CD4-positive, alpha-beta T cell treated with Interferon alpha-2 for 1 hour (primary cell): ENCODE measurements around the gene PLCXD3.

Experiments used
- DNase-seq, 2 donors: peaks; one replicate each; pipeline ENCODE4 v3.0.0-alpha.2; 2020 to 2022

PLCXD3 gene

GRCh38 chr5:41277476-41278245 lies 232.7 kb downstream of the PLCXD3 start:
- no peak for DNase-seq

GRCh38 chr5:41275813-41276512 lies 234.4 kb downstream of the PLCXD3 start:
- DNase-seq: no peak

- DNase-seq: peak in 1 of 2 donors; percentile 10
Measured at GRCh38 chr5:41270423-41271251, 239.8 kb downstream of the PLCXD3 start.

GRCh38 chr5:41268894-41269293 lies 241.5 kb downstream of the PLCXD3 start:
- no peak for DNase-seq

GRCh38 chr5:41266377-41266776 lies 244.0 kb downstream of the PLCXD3 start:
- DNase-seq: no peak

GRCh38 chr5:41264019-41264418 lies 246.4 kb downstream of the PLCXD3 start:
- DNase-seq: no peak

DNA sequence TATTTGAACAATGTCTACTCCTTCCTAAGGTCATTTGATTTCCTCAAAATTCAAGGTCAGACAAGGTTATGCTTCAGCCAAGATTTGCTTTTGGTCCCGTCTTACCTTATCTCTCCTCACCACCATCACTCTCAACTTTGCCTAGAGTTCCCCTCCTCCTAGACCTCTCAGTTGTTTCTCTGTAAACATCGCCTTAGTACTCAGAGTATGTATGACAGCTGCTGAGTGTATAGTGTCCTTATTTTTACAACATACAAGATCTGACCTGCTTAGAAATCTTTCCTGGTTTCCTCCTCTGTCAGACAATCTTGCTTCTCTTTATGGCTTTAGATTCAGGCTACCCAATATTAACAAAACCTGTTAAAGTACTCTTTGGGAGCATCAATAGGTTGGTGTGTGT lies 247.1 kb downstream of the PLCXD3 start:
- DNase-seq: no peak
